Lung (tissue), 12 donors: Measurements from ENCODE around the gene SWAP70. TPM values are rescaled to one million over a fixed set of nuclear protein-coding genes. Genes with fewer than 3 reads are reported as not detected.

ENCODE experiments used
- ATAC-seq: fragments of 200-7000 bp; cut with Tn5 transposase; one replicate; pipeline ENCODE4 v1.9.1; 2020; ENCODE audit warnings: moderate number of reproducible peaks; ENCODE audit not compliant: insufficient read depth, low FRiP score
- DNase-seq, 3 donors: peaks; one replicate each; pipeline ENCODE4 v3.0.0-alpha.2; 2013 to 2017
- H3K27ac ChIP-seq, 2 donors: one replicate each; pipeline ENCODE4 v1.5.1; 2013; ENCODE audit warnings: mild to moderate bottlenecking in 2 of 2, moderate library complexity in 2 of 2, control low read depth in 1 of 2, inconsistent platforms in 1 of 2, low read depth in 1 of 2, low read length in 1 of 2
- H3K27me3 ChIP-seq, 3 donors: one replicate each; pipeline ENCODE4 v1.5.1; 2013; ENCODE audit warnings: low read length in 2 of 3; ENCODE audit not compliant: control insufficient read depth in 3 of 3, insufficient read depth in 3 of 3
- H3K36me3 ChIP-seq, 4 donors: one replicate each; pipeline ENCODE4 v1.5.1; 2013; ENCODE audit warnings: low read length in 4 of 4, mild to moderate bottlenecking in 1 of 4, moderate library complexity in 1 of 4; ENCODE audit not compliant: control insufficient read depth in 4 of 4, insufficient read depth in 4 of 4
- H3K4me1 ChIP-seq, 5 donors: one replicate each; pipeline ENCODE4 v1.5.1; 2013; ENCODE audit warnings: low read length in 5 of 5, mild to moderate bottlenecking in 2 of 5, moderate library complexity in 1 of 5; ENCODE audit not compliant: control insufficient read depth in 5 of 5, insufficient read depth in 5 of 5
- H3K4me3 ChIP-seq: one replicate; pipeline ENCODE4 v1.5.1; 2013; ENCODE audit warnings: mild to moderate bottlenecking, control low read depth, moderate library complexity
- H3K9ac ChIP-seq, 2 donors: one replicate each; pipeline ENCODE4 v1.5.1; 2013; ENCODE audit warnings: low read length in 2 of 2, control low read depth in 1 of 2; ENCODE audit not compliant: insufficient read depth in 1 of 2
- H3K9me3 ChIP-seq, 4 donors: one replicate each; pipeline ENCODE4 v1.5.1; 2013; ENCODE audit warnings: low read length in 3 of 4, mild to moderate bottlenecking in 1 of 4, moderate library complexity in 1 of 4; ENCODE audit not compliant: control insufficient read depth in 4 of 4, insufficient read depth in 3 of 4
- CTCF ChIP-seq: IDR thresholded peaks from 2 replicates; pipeline ENCODE4 v1.5.1; 2012; ENCODE audit warnings: mild to moderate bottlenecking; ENCODE audit errors: control extremely low read depth, extremely low read depth
- WGBS, 2 donors: extraction: QIAGEN DNeasy Blood & Tissue Kit; methylation state at CpG; one replicate each; pipeline ENCODE4 v1.1.7; 2013; 5-methylcytosine and 5-hydroxymethylcytosine counted together
- polyA plus RNA-seq, 2 donors: library from polyadenylated mRNA; stranded (reverse); fragments of 200-250 nt; gene quantifications; one replicate each; pipeline ENCODE4 v1.2.1, GENCODE V29; 2013
- total RNA-seq, 2 donors: library from RNA; depleted of rRNA in 1 of 2; stranded (reverse); fragments of >200 nt in 1 of 2; gene quantifications; one replicate each; pipeline ENCODE4 v1.2.1, GENCODE V29; 2014 to 2021
- donor health status: control.
- donor health status: control.
- donor health status: Bipolar disorder and iron deficiency.
- donor health status: healthy.
- donor health status: DM: yes; HTN: yes; CAD: no.

The SWAP70 gene
- total and polyA plus RNA-seq, 4 donors: 14.9 to 44.8 (median 35.9) TPM

GRCh38 chr11:9678576-9678975 is 14.7 kb downstream of the SWAP70 start:
- Histone ChIP-seq H3K9me3 (no peaks in the 10 kb centered on the region), H3K4me1 (peaks cover 0 to 8% (median 0%) of the 10 kb centered on the region in 5 donors), H3K4me3 (no peak overlapping the region), H3K27ac (no peak overlapping the region), H3K27me3 (no peaks in the 10 kb centered on the region), H3K9ac (no peak overlapping the region), H3K36me3 (no peaks in the 10 kb centered on the region)
- no peak for ATAC-seq
- TF ChIP-seq CTCF: no peak
- 63 to 79% methylated on average over 4 of the region's 4 CpGs for WGBS, 2 donors
- no peak for DNase-seq

- no peak for ATAC-seq
- Histone ChIP-seq H3K9me3 (no peaks in the 10 kb centered on the region), H3K36me3 (peaks cover 0 to 2% (median 0%) of the 10 kb centered on the region in 4 donors), H3K27ac (no peak overlapping the region), H3K4me3 (no peak overlapping the region), H3K4me1 (peaks cover 0 to 10% (median 0%) of the 10 kb centered on the region in 5 donors), H3K9ac (no peak overlapping the region), H3K27me3 (no peaks in the 10 kb centered on the region)
- DNase-seq: no peak
- 85 to 93% methylated on average over 4 of the region's 4 CpGs for WGBS, 2 donors
- no peak for TF ChIP-seq CTCF
Observed at GRCh38 chr11:9680028-9680427, 16.2 kb downstream of the SWAP70 start.

GRCh38 chr11:9681583-9682372 is 17.9 kb downstream of the SWAP70 start:
- H3K27ac ChIP-seq: peak overlapping the region in 1 of 2 donors; percentile 18
- no peak for DNase-seq

More at GRCh38 chr11:9681583-9682372, 17.9 kb downstream of the SWAP70 start:
- peaks cover 0 to 7% (median 0%) of the 10 kb centered on the region in 5 donors for H3K4me1 ChIP-seq
- no peaks in the 10 kb centered on the region for H3K27me3 ChIP-seq
- no peak overlapping the region for H3K9ac ChIP-seq
- no peak overlapping the region for H3K4me3 ChIP-seq
- H3K9me3 ChIP-seq: no peaks in the 10 kb centered on the region
- H3K36me3 ChIP-seq: peaks cover 0 to 2% (median 2%) of the 10 kb centered on the region in 4 donors
- ATAC-seq: no peak
- 83 to 85% methylated on average over 2 of the region's 2 CpGs for whole genome bisulfite sequencing, 2 donors
- TF ChIP-seq CTCF: no peak
